Activated gamma-delta T cell treated with anti-CD3 and anti-CD28 coated beads, Interleukin-2, amount 50 U/mL, for 16 hours (primary cell): ENCODE measurements around the gene STX10.

Experiments
- DNase-seq: peaks from one replicate; pipeline ENCODE4 v3.0.0-alpha.2; 2020; ENCODE audit warnings: low read depth

Gene STX10

GRCh38 chr19:13100031-13100588 lies 50.1 kb downstream of the STX10 start:
- peak; percentile 51 for DNase-seq

- DNase-seq: peak; percentile 58
Measured at GRCh38 chr19:13099073-13099999, 50.8 kb downstream of the STX10 start.

- DNase-seq: no peak
Measured at GRCh38 chr19:13098277-13099072, 51.7 kb downstream of the STX10 start.

GRCh38 chr19:13097463-13098258 lies 52.5 kb downstream of the STX10 start:
- DNase-seq: no peak

GRCh38 chr19:13097033-13097462 lies 53.1 kb downstream of the STX10 start:
- DNase-seq: no peak

- no peak for DNase-seq
Measured at GRCh38 chr19:13095934-13096927, 53.9 kb downstream of the STX10 start.

GRCh38 chr19:13095393-13095784 lies 54.8 kb downstream of the STX10 start:
- DNase-seq: no peak

GRCh38 chr19:13094771-13095392 lies 55.3 kb downstream of the STX10 start:
- DNase-seq: no peak

- DNase-seq: no peak
Measured at GRCh38 chr19:13094106-13094504, 56.1 kb downstream of the STX10 start.
